B cell (primary cell): ENCODE data around the gene MYB. TPM values are rescaled to one million over a fixed set of nuclear protein-coding genes. Genes with fewer than 3 reads are reported as not detected.

Experiments
- ATAC-seq: fragments of 200-7000 bp; cut with Tn5 transposase; one replicate; pipeline ENCODE4 v1.10.0; 2021; ENCODE audit warnings: low read depth, mild to moderate bottlenecking, moderate number of reproducible peaks, moderate library complexity
- CTCF ChIA-PET: fragments of 350-600 bp; sonication (Branson Sonifier 250); formaldehyde crosslinking; loops from one replicate; lab custom pipeline; 2021; ENCODE audit warnings: antibody characterized with exemption, inconsistent platforms; lab: Charles Lee
- POLR2A ChIA-PET: fragments of 350-600 bp; sonication (Branson Sonifier 250); formaldehyde crosslinking; loops from one replicate; lab custom pipeline; 2021; ENCODE audit warnings: antibody characterized with exemption; lab: Charles Lee
- DNase-seq: peaks from one replicate; pipeline ENCODE4 v3.0.0; 2013
- H2AFZ ChIP-seq: 2 replicates; pipeline ENCODE4 v1.6.1; 2012; ENCODE audit warnings: mild to moderate bottlenecking, low read depth, low read length; ENCODE audit not compliant: insufficient read depth, poor library complexity, severe bottlenecking
- H3K27ac ChIP-seq, 2 donors: 1 replicate in 1 of 2; 2 replicates in 1 of 2; pipeline ENCODE4 v1.5.1; 2012 to 2013; ENCODE audit warnings: low read length in 2 of 2, mild to moderate bottlenecking in 2 of 2, moderate library complexity in 1 of 2
- H3K27me3 ChIP-seq, 4 experiments: fragments of 200-600 bp in 1 of 4; sonication (generic) in 1 of 4; replicated peaks in 1 of 4; 1 replicate in 2 of 4; 2 replicates in 2 of 4; pipeline versions ENCODE4 v1.6.1 to v1.7.0; 2013 to 2016; ENCODE audit warnings: low read length in 3 of 4, mild to moderate bottlenecking in 2 of 4, mixed read lengths in 1 of 4, moderate library complexity in 1 of 4; ENCODE audit not compliant: insufficient read depth in 4 of 4, control insufficient read depth in 3 of 4; ENCODE audit errors: control extremely low read depth in 1 of 4
- H3K36me3 ChIP-seq, 2 experiments: replicated peaks in 1 of 2; 1 replicate in 1 of 2; 2 replicates in 1 of 2; pipeline versions ENCODE4 v1.6.1 to v1.7.1; 2013; ENCODE audit warnings: low read length in 1 of 2; ENCODE audit not compliant: insufficient read depth in 2 of 2, control insufficient read depth in 1 of 2; ENCODE audit errors: control extremely low read depth in 1 of 2, extremely low read depth in 1 of 2
- H3K4me1 ChIP-seq, 2 donors: fragments of 200-600 bp in 1 of 2; sonication (generic) in 1 of 2; 1 replicate in 1 of 2; 2 replicates in 1 of 2; pipeline versions ENCODE4 v1.5.1 to v1.6.1; 2013 to 2017; ENCODE audit warnings: low read length in 2 of 2; ENCODE audit not compliant: control insufficient read depth in 2 of 2, insufficient read depth in 2 of 2
- H3K4me2 ChIP-seq: replicated peaks from 2 replicates; pipeline ENCODE3; 2012; ENCODE audit warnings: mild to moderate bottlenecking, low read depth, low read length; ENCODE audit not compliant: poor library complexity, severe bottlenecking
- H3K4me3 ChIP-seq, 5 experiments: fragments of 200-600 bp in 1 of 5; sonication (generic) in 1 of 5; 1 replicate in 3 of 5; 2 replicates in 2 of 5; pipeline versions ENCODE4 v1.5.1 to v1.7.0; 2011 to 2016; ENCODE audit warnings: low read length in 4 of 5, mild to moderate bottlenecking in 4 of 5, low read depth in 2 of 5, control low read depth in 1 of 5, moderate library complexity in 1 of 5; ENCODE audit not compliant: insufficient read depth in 1 of 5; ENCODE audit errors: control extremely low read depth in 1 of 5, extremely low read depth in 1 of 5
- H3K79me2 ChIP-seq: fragments of 200-600 bp; sonication (generic); one replicate; pipeline ENCODE4 v1.6.0; 2016; ENCODE audit warnings: low read length; ENCODE audit not compliant: control insufficient read depth, insufficient read depth
- H3K9ac ChIP-seq: fragments of 200-600 bp; sonication (generic); 2 replicates; pipeline ENCODE4 v1.6.1; 2017; ENCODE audit warnings: mild to moderate bottlenecking, low read length, moderate library complexity
- H3K9me3 ChIP-seq, 3 donors: one replicate each; pipeline versions ENCODE4 v1.6.1 to v1.7.1; 2013; ENCODE audit warnings: low read length in 2 of 3; ENCODE audit not compliant: control insufficient read depth in 2 of 3, insufficient read depth in 1 of 3; ENCODE audit errors: control extremely low read depth in 1 of 3
- H4K20me1 ChIP-seq: 2 replicates; pipeline ENCODE4 v1.6.0; 2012; ENCODE audit warnings: mild to moderate bottlenecking, low read length; ENCODE audit not compliant: insufficient read depth, control insufficient read depth, poor library complexity, severe bottlenecking
- H3K27ac Mint-ChIP-seq: one replicate; pipeline ENCODE4 v1.8.0; 2021; ENCODE audit warnings: mixed read lengths
- H3K27me3 Mint-ChIP-seq: one replicate; pipeline ENCODE4 v1.8.0; 2021; ENCODE audit warnings: mixed read lengths
- H3K4me1 Mint-ChIP-seq: one replicate; pipeline ENCODE4 v1.8.0; 2021; ENCODE audit warnings: mixed read lengths
- H3K4me3 Mint-ChIP-seq: one replicate; pipeline ENCODE4 v1.8.0; 2021; ENCODE audit warnings: mixed read lengths
- H3K9me3 Mint-ChIP-seq: one replicate; pipeline ENCODE4 v1.8.0; 2022; ENCODE audit warnings: mixed read lengths; ENCODE audit not compliant: insufficient read depth
- EZH2 ChIP-seq: IDR thresholded peaks from 2 replicates; pipeline ENCODE4 v1.6.1; 2012; ENCODE audit warnings: borderline replicate concordance, low read depth, mild to moderate bottlenecking, moderate library complexity, low read length; ENCODE audit not compliant: insufficient read depth, poor library complexity, severe bottlenecking
- WGBS: methylation state at CpG from one replicate; pipeline ENCODE4 v1.1.5; 2013; ENCODE audit warnings: missing lambda C conversion rate; ENCODE audit not compliant: insufficient coverage; 5-methylcytosine and 5-hydroxymethylcytosine counted together
- intact Hi-C: fragments of 100-400 bp; cut with micrococcal nuclease; formaldehyde crosslinking; loops from one replicate; pipeline ENCODE4 v1.10.0; 2022
- polyA plus RNA-seq: library from polyadenylated mRNA; depleted of rRNA; stranded (reverse); fragments of >200 nt; gene quantifications from 2 replicates; pipeline ENCODE4 v1.2.3, GENCODE V29; 2012
- total RNA-seq, 2 donors: library from RNA; stranded (reverse); fragments of 120-200 nt in 1 of 2; gene quantifications; 1 replicate in 1 of 2; 2 replicates in 1 of 2; pipeline versions ENCODE4 v1.2.3 to v1.2.4, GENCODE V29; 2013 to 2022
- TF ChIP-seq, protein P1 (sequence below): fragments of 200-600 bp; IDR thresholded peaks from one replicate; pipeline ENCODE4 v1.8.0; 2022; ENCODE audit warnings: antibody characterized with exemption, mild to moderate bottlenecking

The MYB gene
- total and polyA plus RNA-seq, 2 donors (not counting 1 experiment from before 2014, with no cell fraction given): 0.46 to 1.4 TPM

DNA sequence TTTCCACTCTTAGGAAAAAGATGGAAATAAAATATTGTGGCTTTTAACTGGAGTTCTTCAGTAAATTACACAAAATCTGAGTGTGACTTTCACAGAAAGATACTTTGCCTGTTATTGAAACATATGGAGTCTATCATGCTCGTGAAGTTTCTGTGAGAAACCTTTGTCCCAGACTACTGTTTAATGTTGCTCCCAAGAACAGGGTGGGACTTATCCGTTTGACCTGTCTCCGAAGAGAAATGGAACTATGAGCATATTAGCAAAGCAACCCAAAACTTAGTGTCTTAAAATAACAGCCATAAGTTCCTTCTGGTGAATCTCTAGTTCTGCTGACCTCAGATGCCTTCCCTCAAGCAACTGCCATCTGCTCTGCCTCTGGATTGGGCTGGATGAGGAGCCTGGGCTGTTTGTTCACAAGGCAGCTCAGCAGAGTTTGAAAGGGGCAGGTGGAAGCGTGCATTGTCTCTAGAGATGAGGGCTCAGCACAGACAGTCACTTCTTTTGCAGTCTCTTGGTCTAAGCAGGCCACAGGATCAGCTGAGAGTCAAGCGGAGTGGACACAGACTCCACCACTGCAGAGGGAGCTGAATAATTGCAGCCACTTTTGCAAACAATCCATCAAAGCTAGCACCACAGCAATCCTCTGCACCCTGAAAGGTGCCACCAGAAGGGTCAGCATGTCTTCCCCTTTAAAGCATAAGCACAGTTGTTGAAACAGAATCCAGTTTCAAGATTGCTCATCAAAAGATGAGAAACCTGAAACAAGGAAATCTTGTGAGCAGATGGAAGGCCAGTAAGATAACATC is 52.8 kb downstream of the MYB start:
- WGBS: 88% methylated on average over 2 of the region's 5 CpGs
- Histone ChIP-seq H3K36me3 (no peaks in the 10 kb centered on the region), H3K4me3 (no peak overlapping the region), H2AFZ (no peak overlapping the region), H3K4me2 (no peak overlapping the region), H3K4me1 (no peaks in the 10 kb centered on the region), H3K9ac (no peak overlapping the region), H3K27me3 (no peaks in the 10 kb centered on the region), H3K27ac (no peak overlapping the region), H3K9me3 (no peaks in the 10 kb centered on the region), H4K20me1 (no peaks in the 10 kb centered on the region), H3K79me2 (no peaks in the 10 kb centered on the region)
- ATAC-seq (no peak), DNase-seq (no peak)
- Mint-ChIP-seq H3K9me3 (no peaks in the 10 kb centered on the region), H3K4me3 (no peak overlapping the region), H3K4me1 (no peaks in the 10 kb centered on the region), H3K27ac (no peak overlapping the region), H3K27me3 (peaks cover 2% of the 10 kb centered on the region)
- TF ChIP-seq, protein P1, sequence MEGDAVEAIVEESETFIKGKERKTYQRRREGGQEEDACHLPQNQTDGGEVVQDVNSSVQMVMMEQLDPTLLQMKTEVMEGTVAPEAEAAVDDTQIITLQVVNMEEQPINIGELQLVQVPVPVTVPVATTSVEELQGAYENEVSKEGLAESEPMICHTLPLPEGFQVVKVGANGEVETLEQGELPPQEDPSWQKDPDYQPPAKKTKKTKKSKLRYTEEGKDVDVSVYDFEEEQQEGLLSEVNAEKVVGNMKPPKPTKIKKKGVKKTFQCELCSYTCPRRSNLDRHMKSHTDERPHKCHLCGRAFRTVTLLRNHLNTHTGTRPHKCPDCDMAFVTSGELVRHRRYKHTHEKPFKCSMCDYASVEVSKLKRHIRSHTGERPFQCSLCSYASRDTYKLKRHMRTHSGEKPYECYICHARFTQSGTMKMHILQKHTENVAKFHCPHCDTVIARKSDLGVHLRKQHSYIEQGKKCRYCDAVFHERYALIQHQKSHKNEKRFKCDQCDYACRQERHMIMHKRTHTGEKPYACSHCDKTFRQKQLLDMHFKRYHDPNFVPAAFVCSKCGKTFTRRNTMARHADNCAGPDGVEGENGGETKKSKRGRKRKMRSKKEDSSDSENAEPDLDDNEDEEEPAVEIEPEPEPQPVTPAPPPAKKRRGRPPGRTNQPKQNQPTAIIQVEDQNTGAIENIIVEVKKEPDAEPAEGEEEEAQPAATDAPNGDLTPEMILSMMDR: no peak
- no peak for TF ChIP-seq EZH2
- POLR2A ChIA-PET: no interaction called here
- intact Hi-C loops: no loop called here
- CTCF ChIA-PET: no interaction called here

- no peaks in the 10 kb centered on the region for H3K9me3 Mint-ChIP-seq
- intact Hi-C loops: no loop called here
- H3K4me3 Mint-ChIP-seq: no peak overlapping the region
- Histone ChIP-seq H2AFZ (no peak overlapping the region), H3K27me3 (no peaks in the 10 kb centered on the region), H3K36me3 (no peaks in the 10 kb centered on the region), H3K9ac (no peak overlapping the region), H3K9me3 (no peaks in the 10 kb centered on the region), H3K27ac (no peak overlapping the region), H3K4me3 (no peak overlapping the region), H4K20me1 (no peaks in the 10 kb centered on the region), H3K79me2 (no peaks in the 10 kb centered on the region), H3K4me1 (no peaks in the 10 kb centered on the region), H3K4me2 (no peak overlapping the region)
- WGBS: no CpG with 5 or more reads among the region's 1 CpG
- CTCF ChIA-PET: no interaction called here
- peaks cover 3% of the 10 kb centered on the region for H3K27me3 Mint-ChIP-seq
- H3K4me1 Mint-ChIP-seq: no peaks in the 10 kb centered on the region
- no peak for ATAC-seq
- TF ChIP-seq, protein P1: no peak
- no peak for TF ChIP-seq EZH2
- POLR2A ChIA-PET: no interaction called here
- no peak overlapping the region for H3K27ac Mint-ChIP-seq
- no peak for DNase-seq
Observed at GRCh38 chr6:135234492-135234780, 53.3 kb downstream of the MYB start.
